HepG2 (cell line): ENCODE results near the gene C1QL4.

Source experiments
- ARNTL ChIP-seq: sonication (generic); formaldehyde crosslinking; IDR thresholded peaks from 2 replicates; pipeline ENCODE4 v1.4.0; 2020; ENCODE audit warnings: mild to moderate bottlenecking, missing genetic modification reagents
- CTCF ChIP-seq: sonication (generic); formaldehyde crosslinking; IDR thresholded peaks from 2 replicates; pipeline ENCODE4 v1.5.0; 2020; ENCODE audit warnings: mild to moderate bottlenecking, missing genetic modification reagents, moderate library complexity
- E2F5 ChIP-seq: sonication (generic); formaldehyde crosslinking; conservative IDR thresholded peaks from 2 replicates; pipeline ENCODE4 v1.4.0; 2020; ENCODE audit warnings: missing genetic modification reagents
- ETS1 ChIP-seq: sonication (generic); formaldehyde crosslinking; IDR thresholded peaks from 2 replicates; pipeline ENCODE4 v1.4.0; 2020; ENCODE audit warnings: missing genetic modification reagents
- FOXA3 ChIP-seq: IDR thresholded peaks from 2 replicates; pipeline ENCODE4 v1.6.1; 2016; ENCODE audit warnings: missing genetic modification reagents, missing compliant biosample characterization
- GFI1 ChIP-seq: sonication (generic); formaldehyde crosslinking; IDR thresholded peaks from 2 replicates; pipeline ENCODE4 v1.5.0; 2020; ENCODE audit warnings: missing genetic modification reagents, mild to moderate bottlenecking, borderline replicate concordance
- KAT7 ChIP-seq: IDR thresholded peaks from 2 replicates; pipeline ENCODE4 v1.6.1; 2018; ENCODE audit warnings: borderline replicate concordance, missing compliant biosample characterization
- MAX ChIP-seq: IDR thresholded peaks from 2 replicates; pipeline ENCODE4 v1.6.1; 2012; ENCODE audit warnings: inconsistent platforms
- MEF2D ChIP-seq: sonication (generic); formaldehyde crosslinking; IDR thresholded peaks from 2 replicates; pipeline ENCODE4 v1.5.1; 2020; ENCODE audit warnings: mild to moderate bottlenecking, missing genetic modification reagents
- PHB2 ChIP-seq: fragments of 450-650 bp; IDR thresholded peaks from 2 replicates; pipeline ENCODE4 v1.6.1; 2018; ENCODE audit not compliant: partially characterized antibody
- RELA ChIP-seq: sonication (generic); formaldehyde crosslinking; IDR thresholded peaks from 2 replicates; pipeline ENCODE4 v1.4.0; 2020; ENCODE audit warnings: missing genetic modification reagents
- ZBTB4 ChIP-seq: sonication (generic); formaldehyde crosslinking; IDR thresholded peaks from 2 replicates; pipeline ENCODE4 v1.4.0; 2020; ENCODE audit warnings: missing genetic modification reagents, mild to moderate bottlenecking, borderline replicate concordance
- ZNF274 ChIP-seq: sonication (generic); formaldehyde crosslinking; IDR thresholded peaks from 2 replicates; pipeline ENCODE4 v1.5.1; 2020; ENCODE audit warnings: mild to moderate bottlenecking, missing genetic modification reagents

GRCh38 chr12:49323524-49324097 lies 13.4 kb downstream of the C1QL4 start:
- no peak for TF ChIP-seq ZBTB4
- no peak for TF ChIP-seq MEF2D (CRISPR knock-in tag)
- TF ChIP-seq RELA (CRISPR knock-in tag): no peak
- no peak for TF ChIP-seq MAX
- no peak for TF ChIP-seq E2F5 (CRISPR knock-in tag)
- TF ChIP-seq ARNTL (CRISPR knock-in tag): no peak
- TF ChIP-seq GFI1 (CRISPR knock-in tag): no peak
- TF ChIP-seq FOXA3: no peak
- no peak for TF ChIP-seq CTCF
- no peak for TF ChIP-seq PHB2
- TF ChIP-seq KAT7: no peak
- TF ChIP-seq ETS1 (CRISPR knock-in tag): no peak
- no peak for TF ChIP-seq ZNF274 (CRISPR knock-in tag)
